H1 (cell line): Measurements from ENCODE around the gene FAM168B. TPM values are rescaled to one million over a fixed set of nuclear protein-coding genes. Genes with fewer than 3 reads are reported as not detected.

Experiments used
- CTCF ChIA-PET: fragments of 300-600 bp; sonication (Branson Sonifier 250); formaldehyde crosslinking; loops from one replicate; lab custom pipeline; 2021; ENCODE audit not compliant: partially characterized antibody; lab: Charles Lee
- POLR2A ChIA-PET: fragments of 300-600 bp; sonication (Branson Sonifier 250); formaldehyde crosslinking; loops from one replicate; lab custom pipeline; 2021; ENCODE audit warnings: inconsistent platforms; ENCODE audit not compliant: partially characterized antibody; lab: Charles Lee
- DNase-seq, 2 experiments: peaks; one replicate each; pipeline versions ENCODE4 v3.0.0 to v3.0.0-alpha.2; 2010 to 2022; ENCODE audit warnings: low spot score in 2 of 2, low read depth in 1 of 2, mixed read lengths in 1 of 2
- FAIRE-seq: peaks from 2 replicates; lab custom pipeline; 2011; peaks lifted over from hg19 to GRCh38; lab: Jason Lieb, UNC
- H2AFZ ChIP-seq: 2 replicates; pipeline ENCODE4 v1.8.1; 2012; ENCODE audit warnings: low read length, inconsistent platforms
- H2AK5ac ChIP-seq: 2 replicates; pipeline ENCODE4 v1.6.1; 2013; ENCODE audit warnings: low read depth, low read length
- H2BK120ac ChIP-seq: replicated peaks from 2 replicates; pipeline ENCODE3; 2013; ENCODE audit warnings: low read depth, low read length, inconsistent platforms
- H2BK12ac ChIP-seq: 2 replicates; pipeline ENCODE4 v1.6.1; 2013; ENCODE audit warnings: low read depth, low read length
- H2BK15ac ChIP-seq: 2 replicates; pipeline ENCODE4 v1.6.1; 2013; ENCODE audit warnings: low read length
- H2BK20ac ChIP-seq: 2 replicates; pipeline ENCODE4 v1.6.1; 2013; ENCODE audit warnings: low read length
- H2BK5ac ChIP-seq: 2 replicates; pipeline ENCODE4 v1.6.1; 2013; ENCODE audit warnings: low read depth, low read length
- H3K14ac ChIP-seq: 2 replicates; pipeline ENCODE4 v1.6.1; 2013; ENCODE audit warnings: inconsistent platforms; ENCODE audit not compliant: insufficient read length
- H3K18ac ChIP-seq: 2 replicates; pipeline ENCODE4 v1.6.1; 2013; ENCODE audit warnings: low read length; ENCODE audit errors: extremely low read depth
- H3K23ac ChIP-seq: 2 replicates; pipeline ENCODE4 v1.6.1; 2013; ENCODE audit warnings: inconsistent platforms; ENCODE audit not compliant: insufficient read length
- H3K23me2 ChIP-seq: 2 replicates; pipeline ENCODE4 v1.6.1; 2013; ENCODE audit warnings: low read depth, low read length
- H3K27ac ChIP-seq: 2 replicates; pipeline ENCODE4 v1.6.1; 2011; ENCODE audit warnings: low read depth, low read length, inconsistent platforms
- H3K27me3 ChIP-seq, 4 experiments: replicated peaks in 1 of 4; 1 replicate in 1 of 4; 2 replicates in 3 of 4; pipeline versions ENCODE4 v1.6.1 to v1.8.1; 2011 to 2013; ENCODE audit warnings: low read length in 3 of 4, mild to moderate bottlenecking in 3 of 4, inconsistent platforms in 2 of 4, mixed read lengths in 2 of 4, moderate library complexity in 1 of 4; ENCODE audit not compliant: control insufficient read depth in 3 of 4, insufficient read depth in 3 of 4; ENCODE audit errors: extremely low read depth in 1 of 4
- H3K36me3 ChIP-seq, 4 experiments: 2 replicates each; pipeline versions ENCODE4 v1.6.1 to v1.8.1; 2011 to 2013; ENCODE audit warnings: mild to moderate bottlenecking in 4 of 4, low read length in 3 of 4, moderate library complexity in 2 of 4, control low read depth in 1 of 4, inconsistent platforms in 1 of 4; ENCODE audit not compliant: insufficient read depth in 4 of 4, control insufficient read depth in 2 of 4
- H3K4ac ChIP-seq: replicated peaks from 2 replicates; pipeline ENCODE3; 2013; ENCODE audit warnings: low read length, low read depth, mixed read lengths, inconsistent platforms; ENCODE audit not compliant: insufficient read length
- H3K4me1 ChIP-seq, 4 experiments: replicated peaks in 1 of 4; 1 replicate in 1 of 4; 2 replicates in 3 of 4; pipeline versions ENCODE4 v1.6.1 to v1.8.1; 2011 to 2013; ENCODE audit warnings: low read length in 3 of 4, inconsistent platforms in 2 of 4, mixed read lengths in 1 of 4; ENCODE audit not compliant: insufficient read depth in 4 of 4, control insufficient read depth in 3 of 4
- H3K4me2 ChIP-seq, 2 experiments: 2 replicates each; pipeline versions ENCODE4 v1.6.1 to v1.8.1; 2011 to 2013; ENCODE audit warnings: low read depth in 2 of 2, low read length in 2 of 2, control low read depth in 1 of 2, inconsistent platforms in 1 of 2, mild to moderate bottlenecking in 1 of 2; ENCODE audit not compliant: insufficient read depth in 1 of 2
- H3K4me3 ChIP-seq, 4 experiments: fragments of 200-600, 300-600 bp in 1 of 4; sonication (generic), shearing (Covaris generic), sonication (Bioruptor Twin) in 1 of 4; 2 replicates each; pipeline versions ENCODE4 v1.5.1 to v1.8.1; 2011 to 2016; ENCODE audit warnings: low read length in 4 of 4, low read depth in 3 of 4, control low read depth in 2 of 4, inconsistent platforms in 2 of 4, mild to moderate bottlenecking in 2 of 4, mixed read lengths in 1 of 4, moderate library complexity in 1 of 4; ENCODE audit not compliant: insufficient read depth in 2 of 4; ENCODE audit errors: extremely low read depth in 1 of 4
- H3K56ac ChIP-seq: replicated peaks from 2 replicates; pipeline ENCODE3; 2013; ENCODE audit warnings: low read depth, mild to moderate bottlenecking, mixed read lengths, low read length, inconsistent platforms; ENCODE audit not compliant: insufficient read length
- H3K79me1 ChIP-seq: 2 replicates; pipeline ENCODE4 v1.6.1; 2013; ENCODE audit warnings: low read depth, low read length, control low read depth
- H3K79me2 ChIP-seq, 2 experiments: 2 replicates each; pipeline versions ENCODE4 v1.6.1 to v1.8.1; 2012 to 2013; ENCODE audit warnings: low read length in 2 of 2, mild to moderate bottlenecking in 2 of 2, inconsistent platforms in 1 of 2; ENCODE audit not compliant: insufficient read depth in 2 of 2, control insufficient read depth in 1 of 2
- H3K9ac ChIP-seq, 4 experiments: replicated peaks in 1 of 4; 1 replicate in 1 of 4; 2 replicates in 3 of 4; pipeline versions ENCODE4 v1.6.1 to v1.8.1; 2011 to 2013; ENCODE audit warnings: low read depth in 3 of 4, low read length in 3 of 4, control low read depth in 2 of 4, mild to moderate bottlenecking in 2 of 4, moderate library complexity in 2 of 4, inconsistent platforms in 1 of 4; ENCODE audit errors: extremely low read depth in 1 of 4
- H3K9me3 ChIP-seq, 2 experiments: 2 replicates each; pipeline versions ENCODE4 v1.6.1 to v1.8.1; 2012 to 2013; ENCODE audit warnings: mild to moderate bottlenecking in 2 of 2, moderate library complexity in 2 of 2, control low read depth in 1 of 2, inconsistent platforms in 1 of 2, low read depth in 1 of 2, low read length in 1 of 2, mixed read lengths in 1 of 2; ENCODE audit not compliant: insufficient read depth in 2 of 2
- H4K20me1 ChIP-seq, 2 experiments: replicated peaks in 1 of 2; 2 replicates each; pipeline versions ENCODE3 to v1.8.1; 2011 to 2013; ENCODE audit warnings: inconsistent platforms in 2 of 2, low read length in 2 of 2, mild to moderate bottlenecking in 1 of 2; ENCODE audit not compliant: insufficient read depth in 2 of 2, control insufficient read depth in 1 of 2
- H4K5ac ChIP-seq: 2 replicates; pipeline ENCODE4 v1.6.1; 2013; ENCODE audit warnings: low read length, low read depth, mixed read lengths, inconsistent platforms; ENCODE audit not compliant: insufficient read length
- H4K8ac ChIP-seq: 2 replicates; pipeline ENCODE4 v1.8.0; 2013; ENCODE audit warnings: mild to moderate bottlenecking, moderate library complexity, low read length, inconsistent platforms; ENCODE audit not compliant: insufficient read depth; ENCODE audit errors: extremely low read depth
- H4K91ac ChIP-seq: replicated peaks from 2 replicates; pipeline ENCODE3; 2013; ENCODE audit warnings: low read length, mixed read lengths, inconsistent platforms; ENCODE audit not compliant: insufficient read length
- ASH2L ChIP-seq: fragments of 200-600, 300-600 bp; sonication (generic); IDR thresholded peaks from one replicate; pipeline ENCODE4 v1.7.1; 2017; ENCODE audit warnings: low read length
- CEBPB ChIP-seq: IDR thresholded peaks from 2 replicates; pipeline ENCODE4 v1.6.1; 2012; ENCODE audit warnings: low read depth, low read length
- EGR1 ChIP-seq: IDR thresholded peaks from 2 replicates; pipeline ENCODE4 v1.6.1; 2011; ENCODE audit warnings: low read depth, low read length, borderline replicate concordance
- EZH2 ChIP-seq: fragments of 200-600 bp; sonication (generic); IDR thresholded peaks from 2 replicates; pipeline ENCODE4 v1.7.1; 2012; ENCODE audit warnings: low read depth, mild to moderate bottlenecking, moderate library complexity, low read length, inconsistent platforms; ENCODE audit not compliant: severe bottlenecking
- HDAC6 ChIP-seq: IDR thresholded peaks from one replicate; pipeline ENCODE4 v1.7.1; 2012; ENCODE audit warnings: low read depth, mild to moderate bottlenecking, inconsistent platforms, low read length, moderate library complexity
- NANOG ChIP-seq: IDR thresholded peaks from 2 replicates; pipeline ENCODE4 v1.6.1; 2011; ENCODE audit warnings: low read length, low read depth, mild to moderate bottlenecking, inconsistent platforms; ENCODE audit not compliant: insufficient read depth, poor library complexity, severe bottlenecking
- POLR2A ChIP-seq, 2 experiments: IDR thresholded peaks; 1 replicate in 1 of 2; 2 replicates in 1 of 2; pipeline ENCODE4 v1.6.1; 2011; ENCODE audit warnings: low read depth in 2 of 2, low read length in 2 of 2, mild to moderate bottlenecking in 2 of 2; ENCODE audit errors: control extremely low read depth in 1 of 2
- POLR2AphosphoS5 ChIP-seq: IDR thresholded peaks from 2 replicates; pipeline ENCODE4 v1.6.1; 2011; ENCODE audit warnings: low read depth, low read length
- RBBP5 ChIP-seq: IDR thresholded peaks from 2 replicates; pipeline ENCODE4 v1.7.1; 2012; ENCODE audit warnings: low read depth, mild to moderate bottlenecking, inconsistent platforms, low read length, moderate library complexity, borderline replicate concordance
- RFX5 ChIP-seq: IDR thresholded peaks from 2 replicates; pipeline ENCODE4 v1.6.1; 2011; ENCODE audit warnings: low read depth, low read length, improper control_type of control experiment, borderline replicate concordance
- SUZ12 ChIP-seq: fragments of 200-600 bp; sonication (generic); IDR thresholded peaks from 2 replicates; pipeline ENCODE4 v1.6.1; 2012; ENCODE audit warnings: mild to moderate bottlenecking, inconsistent platforms, low read length, moderate library complexity, mixed read lengths
- ZNF274 ChIP-seq: IDR thresholded peaks from 2 replicates; pipeline ENCODE4 v1.7.0; 2012; ENCODE audit warnings: low read length, borderline replicate concordance; ENCODE audit errors: extremely low read depth
- WGBS, 2 experiments: shearing (Covaris generic) in 1 of 2; methylation state at CpG; one replicate each; pipeline versions ENCODE4 v1.1.6 to v1.1.7; 2013 to 2015; ENCODE audit warnings: low lambda C conversion rate in 2 of 2, mixed read lengths in 2 of 2, inconsistent platforms in 1 of 2, low coverage in 1 of 2, missing lambda C conversion rate in 1 of 2; ENCODE audit not compliant: insufficient replicate concordance in 2 of 2, insufficient coverage in 1 of 2, insufficient read length in 1 of 2; ENCODE audit errors: extremely low coverage in 1 of 2, missing lambda C conversion rate in 1 of 2; 5-methylcytosine and 5-hydroxymethylcytosine counted together
- polyA plus RNA-seq, 7 experiments: library from polyadenylated mRNA; depleted of rRNA in 3 of 7; stranded (reverse) in 5 of 7; unstranded in 2 of 7; fragments of >200 nt in 5 of 7; fragments of 200-250 nt in 2 of 7; gene quantifications; 1 replicate in 5 of 7; 2 replicates in 1 of 7; 4 replicates in 1 of 7; pipeline versions ENCODE4 v1.2.1 to v1.2.3, GENCODE V29; 2011 to 2013; ENCODE audit warnings: missing spikeins in 2 of 7, mixed read lengths in 2 of 7
- total RNA-seq: library from RNA; stranded (reverse); fragmentation: NEBNext Ultra II Directional; extraction: Animal tissue kit (Norgen Biotek cat#: 25700); gene quantifications from 2 replicates; pipeline ENCODE4 v1.2.1, GENCODE V29; 2021

FAM168B gene
- total and polyA plus RNA-seq, 2 of the 8 experiments (the other 6 are each of a cell fraction or from before 2014, with no cell fraction given) = 61.9 to 123 TPM

- Histone ChIP-seq H2BK12ac (no peak overlapping the region), H2BK120ac (no peak overlapping the region), H3K9ac (no peak overlapping the region), H4K91ac (no peak overlapping the region), H2BK20ac (no peak overlapping the region), H3K18ac (no peak overlapping the region), H2AFZ (no peak overlapping the region), H3K79me2 (peaks cover 11 to 52% of the 10 kb centered on the region in 2 experiments), H3K14ac (no peak overlapping the region), H3K4me3 (no peak overlapping the region), H3K56ac (no peak overlapping the region), H2BK5ac (no peak overlapping the region), H3K79me1 (peaks cover 18% of the 10 kb centered on the region), H4K5ac (no peak overlapping the region), H3K4me2 (no peak overlapping the region), H3K4me1 (no peaks in the 10 kb centered on the region), H3K9me3 (no peaks in the 10 kb centered on the region), H3K4ac (no peak overlapping the region), H3K23me2 (no peaks in the 10 kb centered on the region), H4K20me1 (peaks cover 12 to 21% of the 10 kb centered on the region in 2 experiments), H3K27me3 (no peaks in the 10 kb centered on the region), H3K23ac (no peak overlapping the region), H2AK5ac (no peak overlapping the region), H4K8ac (no peak overlapping the region), H3K27ac (no peak overlapping the region), H3K36me3 (peaks cover 6 to 33% (median 11%) of the 10 kb centered on the region in 4 experiments; a peak in 6 of 8 replicates), H2BK15ac (no peak overlapping the region)
- ChIA-PET CTCF (no interaction called here), POLR2A (interaction anchor here (0.9 to 1.7 kb wide), 2 partner anchors 29 to 76 kb away, joined by 3 read pairs; no protein-coding TSS in a partner anchor)
- DNase-seq (no peak), FAIRE-seq (no peak)
- 93% methylated on average over 4 of the region's 4 CpGs; no CpG with 5 or more reads in 1 of the 2 experiments for whole genome bisulfite sequencing, 2 experiments
- TF ChIP-seq SUZ12 (no peak), ZNF274 (no peak), RBBP5 (no peak), POLR2AphosphoS5 (no peak), POLR2A (IDR thresholded peaks at IDR 0.05; ENCODE audit: control extremely low read depth in 1 of 2, low read depth in 2 of 2, low read length in 2 of 2) (no peak), EZH2 (no peak), RFX5 (no peak), HDAC6 (no peak), EGR1 (no peak), CEBPB (no peak), ASH2L (no peak), NANOG (no peak)
Measured at GRCh38 chr2:131122496-131122895, 29.2 kb upstream of the FAM168B start.
